Large intestine (tissue), 3 donors: ENCODE results near the gene DISP1. TPM values are rescaled to one million over a fixed set of nuclear protein-coding genes. Genes with fewer than 3 reads are reported as not detected.

Source experiments
- DNase-seq, 2 donors: peaks; one replicate each; pipeline versions ENCODE4 v3.0.0 to v3.0.0-alpha.2; 2013
- H3K27ac ChIP-seq: one replicate; pipeline ENCODE4 v1.5.1; 2013; ENCODE audit warnings: low read length
- H3K27me3 ChIP-seq: 2 replicates; pipeline ENCODE4 v1.6.1; 2013; ENCODE audit warnings: low read length; ENCODE audit not compliant: control insufficient read depth, insufficient read depth
- H3K36me3 ChIP-seq: 2 replicates; pipeline ENCODE4 v1.6.1; 2013; ENCODE audit warnings: low read length; ENCODE audit not compliant: control insufficient read depth, insufficient read depth
- H3K4me1 ChIP-seq: one replicate; pipeline ENCODE4 v1.6.1; 2013; ENCODE audit warnings: low read length; ENCODE audit not compliant: control insufficient read depth, insufficient read depth
- H3K4me3 ChIP-seq: one replicate; pipeline ENCODE4 v1.5.1; 2013; ENCODE audit warnings: low read length
- H3K9me3 ChIP-seq: one replicate; pipeline ENCODE4 v1.6.1; 2013; ENCODE audit warnings: mild to moderate bottlenecking, low read depth, low read length, moderate library complexity; ENCODE audit not compliant: control insufficient read depth
- WGBS: methylation state at CpG from one replicate; pipeline ENCODE4 v1.1.5; 2013; ENCODE audit warnings: low lambda C conversion rate; ENCODE audit not compliant: insufficient coverage; 5-methylcytosine and 5-hydroxymethylcytosine counted together
- polyA plus RNA-seq: library from polyadenylated mRNA; unstranded; fragments of 120-200 nt; gene quantifications from one replicate; pipeline ENCODE4 v1.2.1, GENCODE V29; 2013

Gene DISP1
- polyA plus RNA-seq, 1 donor: 9.1 TPM

DNA sequence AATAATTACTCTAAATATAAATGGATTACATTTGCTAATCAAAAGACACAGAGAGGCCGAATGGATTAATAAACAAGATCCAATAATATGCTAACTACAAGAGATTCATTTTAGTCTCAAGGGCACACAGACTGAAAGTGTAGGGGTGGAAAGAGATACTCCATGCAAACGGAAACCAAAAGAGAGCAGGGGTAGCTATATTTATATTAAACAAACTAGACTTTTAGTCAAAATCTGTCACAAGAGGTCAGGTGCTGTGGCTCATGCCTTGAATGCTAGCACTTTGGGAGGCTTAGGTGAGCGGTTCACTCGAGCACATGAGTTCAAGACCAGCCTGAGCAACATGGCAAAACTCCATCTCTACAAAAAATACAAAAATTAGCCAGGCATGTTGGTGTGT, 33.6 kb upstream of the DISP1 start:
- Histone ChIP-seq H3K36me3 (no peaks in the 10 kb centered on the region), H3K9me3 (no peaks in the 10 kb centered on the region), H3K4me1 (no peaks in the 10 kb centered on the region), H3K27ac (no peak overlapping the region), H3K4me3 (no peak overlapping the region), H3K27me3 (no peaks in the 10 kb centered on the region)
- DNase-seq: no peak
- WGBS: 100% methylated on average over 1 of the region's 4 CpGs

DNA sequence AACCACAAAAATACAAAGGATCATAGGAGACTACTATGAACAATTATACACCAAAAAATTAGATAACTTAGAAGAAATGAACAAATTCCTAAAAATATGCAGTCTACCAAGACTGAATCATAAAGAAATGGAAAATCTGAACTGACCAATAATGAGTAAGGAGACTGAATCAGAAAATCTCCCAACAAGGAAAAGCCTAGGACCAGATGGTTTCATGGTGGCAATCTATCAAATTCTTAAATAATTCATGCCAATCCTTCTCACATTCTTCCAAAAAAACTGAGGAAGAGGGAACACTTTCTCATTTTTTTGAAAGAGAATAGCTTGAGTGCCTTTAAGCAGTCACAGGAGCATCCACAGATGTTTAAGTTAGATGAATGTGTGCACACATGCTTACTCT, 31.8 kb upstream of the DISP1 start:
- DNase-seq: no peak
- no peaks in the 10 kb centered on the region for H3K4me1 ChIP-seq
- no peak overlapping the region for H3K4me3 ChIP-seq
- no peak overlapping the region for H3K27ac ChIP-seq
- no peaks in the 10 kb centered on the region for H3K9me3 ChIP-seq
- no peaks in the 10 kb centered on the region for H3K36me3 ChIP-seq
- H3K27me3 ChIP-seq: no peaks in the 10 kb centered on the region

DNA sequence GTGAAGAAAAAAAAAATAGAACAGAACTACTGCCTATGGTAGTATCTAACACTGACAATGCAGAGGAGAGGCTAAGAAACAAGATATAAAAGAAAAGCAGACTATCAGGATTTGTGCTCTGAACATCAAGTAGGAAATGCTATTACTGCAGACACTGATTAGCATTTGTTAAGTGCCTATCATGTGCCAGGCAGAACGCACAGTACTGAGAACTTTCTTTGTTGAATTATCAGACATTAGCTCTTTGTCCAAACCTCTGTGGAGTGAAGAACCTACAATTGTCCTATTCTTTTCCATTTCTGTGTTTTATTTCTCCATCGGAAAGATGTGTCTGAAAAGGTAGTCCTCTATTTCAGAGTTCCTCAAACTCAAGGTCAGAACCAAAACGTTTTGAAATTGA, 30.5 kb upstream of the DISP1 start:
- Histone ChIP-seq H3K9me3 (no peaks in the 10 kb centered on the region), H3K4me1 (no peaks in the 10 kb centered on the region), H3K36me3 (no peaks in the 10 kb centered on the region), H3K27me3 (no peaks in the 10 kb centered on the region), H3K27ac (no peak overlapping the region), H3K4me3 (no peak overlapping the region)
- DNase-seq: no peak
- 0% methylated on average over 1 of the region's 3 CpGs for WGBS

DNA sequence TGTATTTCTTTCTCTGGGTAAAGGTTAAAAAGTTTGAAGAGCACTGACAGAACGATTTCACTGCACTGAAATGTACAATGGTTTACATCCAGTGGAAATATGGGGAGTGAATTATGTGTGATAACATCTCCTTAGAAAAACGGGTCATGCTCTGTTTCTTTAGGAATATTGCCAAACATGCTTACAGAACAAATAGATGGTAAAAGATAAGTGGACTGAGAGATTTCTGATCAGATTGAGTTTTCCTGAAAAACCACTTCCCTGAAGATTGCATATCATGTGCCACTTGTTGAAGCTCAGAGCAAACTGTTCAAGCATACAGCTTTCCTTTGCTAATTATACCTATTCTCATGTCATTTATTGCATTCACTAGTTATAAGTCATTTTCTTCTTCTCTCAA, 29.9 kb upstream of the DISP1 start:
- DNase-seq: no peak
- no peak overlapping the region for H3K4me3 ChIP-seq
- no peaks in the 10 kb centered on the region for H3K36me3 ChIP-seq
- 33% methylated on average over 2 of the region's 2 CpGs for WGBS
- H3K27ac ChIP-seq: no peak overlapping the region
- no peaks in the 10 kb centered on the region for H3K4me1 ChIP-seq
- H3K9me3 ChIP-seq: no peaks in the 10 kb centered on the region
- no peaks in the 10 kb centered on the region for H3K27me3 ChIP-seq

DNA sequence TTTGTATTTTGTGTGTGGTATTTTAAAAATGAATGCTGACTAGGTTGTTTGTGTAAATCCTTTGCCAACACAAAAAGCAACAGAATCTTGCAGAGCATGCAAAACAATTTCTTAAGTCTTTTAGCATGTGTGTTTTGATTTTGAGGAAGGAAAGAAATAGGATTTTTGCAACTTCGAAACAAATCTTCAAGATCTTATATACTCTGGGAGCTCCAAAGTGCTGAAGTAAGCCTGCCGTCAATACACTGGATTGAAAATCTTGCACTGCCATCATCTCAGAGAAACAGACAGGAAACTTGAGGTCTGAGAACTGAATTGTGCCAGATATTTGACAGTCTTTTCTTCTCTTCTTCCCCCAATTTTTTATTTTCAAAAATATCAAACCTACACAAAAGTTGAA, 29.3 kb upstream of the DISP1 start:
- H3K36me3 ChIP-seq: no peaks in the 10 kb centered on the region
- H3K27me3 ChIP-seq: no peaks in the 10 kb centered on the region
- H3K4me1 ChIP-seq: no peaks in the 10 kb centered on the region
- no peak overlapping the region for H3K27ac ChIP-seq
- WGBS: 100% methylated on average over 1 of the region's 2 CpGs
- no peak overlapping the region for H3K4me3 ChIP-seq
- no peak for DNase-seq
- H3K9me3 ChIP-seq: no peaks in the 10 kb centered on the region

DNA sequence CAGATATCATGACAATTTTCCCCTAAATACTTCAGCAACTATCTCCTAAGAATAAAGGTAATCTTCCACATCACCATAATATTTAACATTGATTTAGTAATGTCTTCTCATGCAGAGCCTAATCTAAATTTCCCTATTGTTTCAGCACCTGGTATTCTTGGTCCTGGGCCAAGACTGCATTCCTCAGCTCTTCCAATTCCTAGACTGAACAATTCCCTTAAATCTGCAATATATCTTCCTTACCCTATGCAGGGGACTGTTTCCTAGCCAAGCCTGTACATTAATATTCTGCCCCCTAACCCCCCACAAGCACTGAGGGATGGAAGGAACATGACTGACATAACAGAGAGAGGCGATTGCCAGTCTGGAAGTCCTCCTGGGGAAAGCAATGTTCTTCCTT, 28.7 kb upstream of the DISP1 start:
- H3K27ac ChIP-seq: no peak overlapping the region
- H3K4me3 ChIP-seq: no peak overlapping the region
- H3K27me3 ChIP-seq: no peaks in the 10 kb centered on the region
- no peak for DNase-seq
- no CpG with 5 or more reads among the region's 1 CpG for WGBS
- H3K36me3 ChIP-seq: no peaks in the 10 kb centered on the region
- H3K4me1 ChIP-seq: no peaks in the 10 kb centered on the region
- no peaks in the 10 kb centered on the region for H3K9me3 ChIP-seq

GRCh38 chr1:222787729-222788128, 27.1 kb upstream of the DISP1 start:
- Histone ChIP-seq H3K27ac (no peak overlapping the region), H3K27me3 (no peaks in the 10 kb centered on the region), H3K9me3 (no peaks in the 10 kb centered on the region), H3K36me3 (no peaks in the 10 kb centered on the region), H3K4me3 (no peak overlapping the region), H3K4me1 (no peaks in the 10 kb centered on the region)
- no peak for DNase-seq
- WGBS: no CpG with 5 or more reads among the region's 4 CpGs

DNA sequence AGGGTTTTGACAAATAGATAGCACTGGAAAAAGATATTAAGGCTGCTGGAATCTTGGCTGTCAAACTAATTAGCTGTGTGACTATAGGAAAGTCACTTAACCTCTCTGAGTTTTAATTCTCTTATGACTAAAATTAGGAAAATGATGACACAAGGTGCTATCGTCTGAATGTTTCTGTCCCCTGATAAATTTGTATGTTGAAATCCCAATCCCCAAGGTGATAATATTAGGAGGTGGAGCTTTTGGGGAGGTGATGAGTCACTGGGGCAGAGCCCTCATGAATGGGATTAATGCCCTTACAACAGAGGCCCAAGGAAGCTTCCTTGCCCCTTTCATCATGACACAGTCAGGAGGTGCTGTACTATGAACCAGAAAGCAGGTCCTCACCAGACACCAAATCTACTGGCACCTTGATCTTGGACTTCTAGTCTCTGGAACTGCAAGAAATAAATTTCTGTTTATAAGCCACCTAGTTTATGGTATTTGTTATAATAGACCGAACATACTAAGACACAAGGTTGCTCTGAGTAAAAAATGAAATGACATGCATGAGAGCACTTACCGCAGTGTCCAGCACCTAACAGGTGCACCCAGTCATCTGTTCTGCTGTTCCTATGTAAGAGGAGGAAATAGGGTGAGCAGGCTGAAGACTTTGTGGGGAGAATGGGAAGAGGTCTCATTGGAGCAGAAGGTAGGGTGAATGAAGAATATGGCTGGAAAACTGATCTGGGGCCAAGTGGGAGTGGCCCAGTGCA, 26.3 kb upstream of the DISP1 start:
- no peaks in the 10 kb centered on the region for H3K27me3 ChIP-seq
- no peak overlapping the region for H3K27ac ChIP-seq
- H3K4me1 ChIP-seq: no peaks in the 10 kb centered on the region
- H3K9me3 ChIP-seq: no peaks in the 10 kb centered on the region
- no peak overlapping the region for H3K4me3 ChIP-seq
- DNase-seq: no peak
- H3K36me3 ChIP-seq: no peaks in the 10 kb centered on the region
- WGBS: no CpG with 5 or more reads among the region's 3 CpGs

DNA sequence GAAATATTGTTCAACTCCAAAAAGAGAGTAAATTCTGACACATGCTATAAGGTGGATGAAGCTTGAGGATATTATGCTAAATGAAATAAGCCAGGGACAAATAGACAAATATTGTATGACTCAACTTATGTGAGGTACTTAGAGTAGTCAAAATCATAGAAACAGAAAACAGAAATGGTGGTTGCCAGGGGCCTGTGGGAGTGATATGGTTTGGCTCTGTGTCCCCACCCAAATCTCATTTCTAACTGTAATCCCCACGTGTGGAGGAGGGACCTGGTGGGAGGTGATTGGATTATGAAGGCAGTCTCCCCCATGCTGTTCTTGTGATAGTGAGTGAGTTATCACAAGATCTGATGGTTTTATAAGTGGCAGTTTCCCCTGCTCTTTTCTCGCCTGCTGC, 24.7 kb upstream of the DISP1 start:
- H3K27ac ChIP-seq: no peak overlapping the region
- WGBS: 100% methylated on average over 1 of the region's 2 CpGs

DNA sequence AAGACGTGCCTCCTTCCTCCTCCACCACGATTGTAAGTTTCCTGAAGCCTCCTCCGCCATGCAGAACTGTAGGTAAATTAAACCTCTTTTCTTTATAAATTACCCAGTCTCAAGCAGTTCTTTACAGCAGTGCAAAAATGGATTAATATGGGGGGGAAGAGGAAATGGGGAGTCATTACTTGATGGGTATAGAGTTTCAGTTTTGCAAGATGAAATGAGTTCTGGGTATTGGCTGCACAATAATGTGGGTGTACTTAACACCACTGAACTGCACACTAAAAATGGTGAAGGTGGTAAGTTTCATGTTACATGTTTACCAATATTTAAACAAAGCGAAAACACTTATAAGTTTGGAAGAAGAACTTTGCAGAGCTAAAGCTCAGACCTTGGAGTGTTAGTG, 24.3 kb upstream of the DISP1 start:
- Histone ChIP-seq H3K27ac (no peak overlapping the region), H3K4me3 (no peak overlapping the region), H3K27me3 (no peaks in the 10 kb centered on the region), H3K4me1 (no peaks in the 10 kb centered on the region), H3K9me3 (no peaks in the 10 kb centered on the region), H3K36me3 (no peaks in the 10 kb centered on the region)
- no peak for DNase-seq
- 60% methylated on average over 1 of the region's 4 CpGs for WGBS

More for the DNA sequence above, 24.7 kb upstream of the DISP1 start:
- Histone ChIP-seq H3K9me3 (no peaks in the 10 kb centered on the region), H3K4me3 (no peak overlapping the region), H3K36me3 (no peaks in the 10 kb centered on the region), H3K4me1 (no peaks in the 10 kb centered on the region), H3K27me3 (no peaks in the 10 kb centered on the region)
- no peak for DNase-seq

GRCh38 chr1:222791006-222791710, 23.7 kb upstream of the DISP1 start:
- WGBS: no CpG with 5 or more reads among the region's 4 CpGs
- H3K9me3 ChIP-seq: no peaks in the 10 kb centered on the region
- no peak overlapping the region for H3K4me3 ChIP-seq
- no peak overlapping the region for H3K27ac ChIP-seq
- no peaks in the 10 kb centered on the region for H3K27me3 ChIP-seq
- DNase-seq: no peak
- no peaks in the 10 kb centered on the region for H3K36me3 ChIP-seq
- H3K4me1 ChIP-seq: no peaks in the 10 kb centered on the region
